GM12874 (cell line): ENCODE measurements around the gene ITGB1BP2.

Experiments used
- CTCF ChIP-seq: IDR thresholded peaks from 2 replicates; pipeline ENCODE4 v1.5.1; 2011; ENCODE audit warnings: low read depth, mild to moderate bottlenecking, control low read depth, low read length, moderate library complexity; ENCODE audit not compliant: insufficient read depth

Gene ITGB1BP2

GRCh38 chrX:71269801-71270395, 31.7 kb upstream of the ITGB1BP2 start:
- no peak for TF ChIP-seq CTCF

- TF ChIP-seq CTCF: no peak
These were observed 18.8 kb upstream of the ITGB1BP2 start for GRCh38 chrX:71282514-71283402.

GRCh38 chrX:71283403-71284143, 18.0 kb upstream of the ITGB1BP2 start, which contains the start of gene NONO:
NONO (plus strand) TSS chrX:71283635; CDS start chrX:71290638, 7,003 bp downstream.
- no peak for TF ChIP-seq CTCF

GRCh38 chrX:71285929-71286328, 15.6 kb upstream of the ITGB1BP2 start:
- TF ChIP-seq CTCF: no peak

GRCh38 chrX:71291381-71291780, 10.2 kb upstream of the ITGB1BP2 start:
- no peak for TF ChIP-seq CTCF

- no peak for TF ChIP-seq CTCF
These were observed 8.7 kb upstream of the ITGB1BP2 start for GRCh38 chrX:71292669-71293365.
